Epithelial cell of esophagus (primary cell): ENCODE data around the gene CCNE1.

Source experiments
- DNase-seq: peaks from one replicate; pipeline ENCODE4 v3.0.0; 2010; ENCODE audit warnings: low read depth
- H3K4me3 ChIP-seq: 2 replicates; pipeline ENCODE4 v1.5.1; 2011; ENCODE audit warnings: mild to moderate bottlenecking, low read length, control low read depth
- CTCF ChIP-seq: IDR thresholded peaks from 2 replicates; pipeline ENCODE4 v1.5.1; 2011; ENCODE audit warnings: low read depth, mild to moderate bottlenecking, low read length, control low read depth, inconsistent platforms; ENCODE audit not compliant: insufficient read depth; ENCODE audit errors: missing control alignments

CCNE1 gene

DNA sequence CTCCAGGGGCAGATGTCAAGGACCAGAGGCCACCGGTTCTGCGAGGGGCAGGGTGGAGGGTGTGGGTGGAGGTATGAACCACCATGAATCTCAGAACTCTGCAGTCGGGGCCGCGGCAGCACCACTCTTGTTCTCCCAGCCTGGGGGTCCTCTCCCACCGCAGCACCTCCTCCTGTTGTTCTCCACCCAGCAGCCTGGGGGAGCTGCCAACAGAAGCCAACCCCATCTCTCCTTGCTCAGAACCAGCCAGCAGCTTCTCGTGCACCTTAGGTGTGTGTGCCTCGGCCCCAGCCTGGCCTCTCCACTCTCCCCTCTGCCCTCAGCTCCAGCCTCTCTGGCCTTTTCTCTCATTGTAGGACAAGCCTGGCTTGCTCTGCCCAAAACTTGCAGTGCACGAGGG is 31.9 kb upstream of the CCNE1 start:
- DNase-seq: no peak
- no peak overlapping the region for H3K4me3 ChIP-seq
- no peak for TF ChIP-seq CTCF

- DNase-seq: no peak
- H3K4me3 ChIP-seq: no peak overlapping the region
- no peak for TF ChIP-seq CTCF
Observed at GRCh38 chr19:29781386-29782259, 30.2 kb upstream of the CCNE1 start.

GRCh38 chr19:29782260-29782580 is 29.6 kb upstream of the CCNE1 start:
- H3K4me3 ChIP-seq: no peak overlapping the region
- DNase-seq: no peak
- TF ChIP-seq CTCF: no peak

DNA sequence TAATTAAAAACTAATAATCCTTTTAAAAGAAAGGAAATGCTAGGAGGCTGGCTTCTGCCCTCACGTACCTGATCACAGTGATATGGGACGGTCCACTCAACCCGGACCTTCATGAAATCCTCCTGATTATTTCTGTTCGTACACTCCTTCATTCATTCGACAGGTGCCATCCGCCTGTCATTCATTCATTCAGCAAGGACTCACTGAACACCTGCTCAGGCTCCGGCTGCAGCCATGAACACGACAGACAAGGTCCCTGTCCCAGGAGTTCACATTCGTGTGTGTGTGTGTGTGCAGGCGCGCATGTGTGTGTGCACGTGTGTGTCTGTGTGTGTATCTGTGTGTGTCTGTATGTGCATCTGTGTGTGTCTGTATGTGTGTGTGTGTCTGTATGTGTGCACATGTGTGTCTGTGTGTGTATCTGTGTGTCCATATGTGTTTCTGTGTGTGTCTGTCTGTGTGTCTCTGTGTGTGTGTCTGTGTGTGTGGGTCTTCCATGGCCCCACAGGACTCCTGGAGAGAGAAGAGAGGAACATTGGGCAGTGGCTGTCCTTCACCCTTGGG is 28.1 kb upstream of the CCNE1 start:
- H3K4me3 ChIP-seq: no peak overlapping the region
- DNase-seq: no peak
- no peak for TF ChIP-seq CTCF

DNA sequence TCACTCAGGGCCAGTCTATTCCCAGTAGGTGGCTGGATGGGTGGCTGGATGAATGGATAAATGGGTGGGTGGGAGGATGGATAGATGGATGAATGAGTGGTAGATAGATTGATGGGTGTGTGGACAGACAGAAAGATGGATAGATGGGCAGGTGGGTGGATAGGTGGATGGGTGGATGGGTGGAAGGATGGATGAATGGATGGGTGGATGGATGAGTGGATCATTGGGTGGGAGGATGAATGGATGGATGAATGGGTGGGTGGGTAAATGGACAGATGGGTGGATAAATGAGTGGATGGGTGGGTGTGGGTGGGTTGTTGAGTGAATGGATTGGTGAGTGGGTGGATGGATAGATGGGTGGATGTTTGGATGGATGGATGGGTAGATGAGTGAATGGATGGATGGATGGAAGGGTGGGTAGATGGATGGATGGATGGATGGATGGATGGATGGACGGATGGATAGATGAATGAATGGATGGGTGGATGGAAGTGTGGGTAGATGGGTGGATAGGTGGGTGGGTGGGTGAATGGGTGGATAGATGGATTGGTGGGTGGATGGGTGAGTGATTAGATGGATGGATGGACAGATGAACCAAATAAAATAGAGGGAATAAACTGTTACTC is 27.1 kb upstream of the CCNE1 start:
- no peak for DNase-seq
- TF ChIP-seq CTCF: no peak
- H3K4me3 ChIP-seq: no peak overlapping the region

DNA sequence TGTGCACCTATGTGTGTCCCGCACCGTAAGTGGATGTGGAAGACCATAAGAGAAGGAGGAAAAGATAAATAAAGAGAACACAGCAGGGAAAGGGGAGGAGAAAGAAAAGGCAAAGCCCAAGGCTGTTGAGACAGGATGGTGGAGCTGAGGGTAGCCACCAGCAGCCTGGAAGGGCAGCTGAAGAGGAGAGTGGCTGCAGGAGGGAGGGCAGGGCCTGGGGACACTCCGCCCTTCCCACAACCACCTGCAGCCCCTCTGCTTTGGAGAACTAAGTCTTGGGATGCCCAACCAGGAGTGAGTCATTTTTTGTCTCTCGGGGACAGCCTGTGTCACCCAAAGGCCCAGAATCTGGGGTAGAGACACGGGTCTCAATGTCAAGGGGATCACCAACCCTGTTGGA is 26.4 kb upstream of the CCNE1 start:
- no peak for DNase-seq
- TF ChIP-seq CTCF: no peak
- no peak overlapping the region for H3K4me3 ChIP-seq
